RKO (cell line): ENCODE measurements around the gene RPH3AL.
"Not testable (repeated sequence)": the region's sequence is repeated elsewhere in the genome, so short reads cannot be mapped to it uniquely, and the experiment has no call there.

Experiments used
- DNase-seq: peaks from one replicate; pipeline ENCODE4 v3.0.0-alpha.2; 2016; ENCODE audit warnings: low spot score

RPH3AL gene

GRCh38 chr17:282000-282911, 70.4 kb downstream of the RPH3AL start:
- no peak for DNase-seq

- no peak for DNase-seq
These were observed 71.1 kb downstream of the RPH3AL start for GRCh38 chr17:281365-281999.

- DNase-seq = no peak
These were observed 71.7 kb downstream of the RPH3AL start for GRCh38 chr17:280901-281300.

GRCh38 chr17:280216-280615, 72.4 kb downstream of the RPH3AL start:
- DNase-seq = no peak

GRCh38 chr17:279776-280175, 72.8 kb downstream of the RPH3AL start:
- DNase-seq = no peak

DNA sequence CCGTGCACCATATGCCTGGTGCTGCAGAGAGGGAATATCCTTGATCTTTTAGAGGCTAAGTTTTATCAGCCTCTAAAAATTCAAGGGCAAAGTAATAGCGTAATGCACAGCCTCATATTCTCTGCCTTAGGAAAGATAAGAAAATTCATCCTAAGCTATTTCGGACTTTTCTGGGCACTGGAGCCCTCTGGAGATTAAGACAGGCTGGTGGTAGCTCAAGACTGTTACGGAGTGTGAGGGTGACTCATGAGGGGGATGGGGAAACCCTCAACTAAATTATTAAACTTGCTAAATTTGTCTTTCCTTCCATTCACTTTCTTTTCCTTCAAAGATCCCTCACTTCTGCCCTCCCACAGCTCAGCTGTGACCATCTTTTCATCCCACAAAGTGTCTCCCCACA, 73.3 kb downstream of the RPH3AL start:
- no peak for DNase-seq

DNA sequence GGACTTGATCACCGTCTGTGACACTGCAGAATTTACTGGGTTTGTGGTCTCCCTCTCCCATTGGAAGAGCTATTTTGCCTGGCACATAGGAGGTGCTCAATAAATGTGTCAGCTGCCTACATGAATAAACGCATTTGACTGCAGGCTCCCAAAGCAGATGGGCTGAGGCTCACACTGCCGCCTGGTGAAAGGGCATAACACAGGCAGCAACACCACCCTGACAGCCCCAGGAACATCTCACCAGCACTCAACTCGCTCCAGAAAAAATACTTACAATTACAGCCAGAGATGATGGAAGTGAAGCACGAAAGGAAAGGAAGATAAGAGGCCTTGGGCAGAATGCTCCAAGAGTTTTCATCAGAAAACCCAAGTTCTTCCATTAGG, 73.9 kb downstream of the RPH3AL start:
- DNase-seq = no peak

DNA sequence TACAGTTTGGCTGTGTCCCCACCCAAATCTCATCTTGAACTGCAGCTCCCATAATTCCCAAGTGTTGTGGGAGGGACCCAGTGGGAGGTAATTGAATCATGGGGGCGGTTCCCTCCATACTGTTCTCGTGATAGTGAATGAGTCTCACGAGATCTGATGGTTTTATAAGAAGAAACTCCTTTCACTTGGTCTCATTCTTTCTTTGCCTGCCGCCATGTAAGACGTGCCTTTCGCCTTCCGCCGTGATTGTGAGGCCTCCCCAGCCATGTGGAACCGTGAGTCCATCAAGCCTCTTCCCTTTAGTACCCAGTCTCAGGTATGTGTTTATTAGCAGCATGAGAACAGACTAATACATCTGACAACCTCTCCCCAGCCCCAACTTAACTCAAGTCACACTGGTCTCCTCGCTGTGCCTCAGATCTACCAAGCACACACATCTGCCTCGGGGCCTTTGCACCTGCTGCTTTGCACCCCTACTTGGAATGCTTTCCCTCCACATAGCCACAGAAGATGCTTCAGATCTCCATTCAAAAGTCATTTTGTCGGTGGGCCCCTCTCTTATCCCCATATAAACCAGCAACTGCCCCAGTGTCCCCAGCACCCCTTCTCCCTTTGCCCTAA, 74.4 kb downstream of the RPH3AL start:
- no peak for DNase-seq

DNA sequence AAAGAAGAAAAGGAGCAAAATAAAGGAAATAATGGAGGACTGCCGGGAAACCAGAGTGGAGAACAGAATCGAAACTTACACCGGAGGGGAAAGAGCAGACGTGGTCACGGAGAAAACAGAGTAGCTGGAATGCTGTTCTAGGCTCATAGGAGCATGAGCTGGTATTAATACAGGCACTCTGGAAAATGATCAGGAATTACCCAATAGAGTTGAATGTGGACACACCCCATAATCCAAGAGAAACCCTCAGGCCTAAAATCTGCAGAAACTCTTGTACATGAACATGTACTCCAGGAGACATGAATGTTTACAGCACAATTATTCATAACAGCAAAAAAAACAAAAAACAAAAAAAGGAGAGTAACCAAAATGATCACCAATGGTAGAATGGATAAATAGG, 77.7 kb downstream of the RPH3AL start:
- no peak for DNase-seq

DNA sequence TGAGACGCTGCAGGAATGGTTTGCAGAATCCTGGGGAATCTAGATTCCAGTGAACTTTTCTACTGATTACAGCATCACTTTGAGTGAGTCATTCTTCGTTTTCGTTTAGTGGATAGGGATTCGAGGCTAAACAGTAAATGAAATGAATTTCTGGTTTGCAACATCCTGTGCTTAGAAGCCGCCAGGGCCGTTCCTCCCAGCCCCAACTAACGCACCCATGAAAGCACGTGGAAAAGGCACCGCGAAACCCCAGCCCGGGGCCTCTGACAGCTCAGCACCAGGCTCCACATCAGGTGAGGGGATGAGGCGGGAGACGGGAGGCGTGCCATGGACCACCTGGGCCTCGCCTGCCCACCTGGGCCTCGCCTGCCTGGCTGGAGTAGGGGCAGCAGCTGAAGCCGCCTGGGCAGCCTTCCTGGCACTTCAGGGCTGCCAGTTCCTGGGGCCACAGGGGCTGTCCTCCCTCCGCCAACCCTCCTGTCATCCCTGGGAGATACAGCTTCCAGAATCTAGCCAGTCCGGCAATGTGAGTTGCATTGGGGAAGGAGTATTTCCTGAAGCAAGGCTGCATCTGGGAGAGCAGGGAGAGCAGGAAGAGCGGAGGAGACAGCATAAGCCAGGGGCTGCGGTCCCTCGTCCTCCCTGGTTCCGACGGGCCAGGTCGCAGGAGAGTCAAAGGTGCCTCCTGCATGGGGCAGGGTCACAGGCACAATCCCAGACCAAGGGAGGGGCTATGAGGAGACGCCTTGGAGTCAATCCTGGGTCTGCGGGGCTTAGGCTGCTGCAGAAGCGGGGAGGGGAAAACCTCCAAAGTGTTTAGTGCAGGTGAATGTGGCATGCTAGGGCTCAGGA, 78.4 kb downstream of the RPH3AL start:
- no peak for DNase-seq

DNA sequence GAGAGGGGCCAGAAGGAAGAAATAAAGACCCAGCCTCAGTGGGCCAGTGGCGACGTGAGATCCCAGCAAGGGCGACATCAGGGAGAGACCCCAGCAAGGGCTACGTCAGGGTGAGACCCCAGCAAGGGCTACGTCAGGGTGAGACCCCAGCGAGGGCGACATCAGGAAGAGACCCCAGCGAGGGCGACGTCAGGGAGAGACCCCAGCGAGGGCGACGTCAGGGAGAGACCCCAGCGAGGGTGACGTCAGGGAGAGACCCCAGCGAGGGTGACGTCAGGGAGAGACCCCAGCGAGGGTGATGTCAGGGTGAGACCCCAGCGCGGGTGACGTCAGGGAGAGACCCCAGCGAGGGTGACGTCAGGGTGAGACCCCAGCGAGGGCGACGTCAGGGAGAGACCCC, 79.8 kb downstream of the RPH3AL start:
- not testable (repeated sequence) for DNase-seq

- not testable (repeated sequence) for DNase-seq
These were observed 80.5 kb downstream of the RPH3AL start for GRCh38 chr17:271928-272623.

GRCh38 chr17:269616-270514, 82.7 kb downstream of the RPH3AL start:
- no peak for DNase-seq

DNA sequence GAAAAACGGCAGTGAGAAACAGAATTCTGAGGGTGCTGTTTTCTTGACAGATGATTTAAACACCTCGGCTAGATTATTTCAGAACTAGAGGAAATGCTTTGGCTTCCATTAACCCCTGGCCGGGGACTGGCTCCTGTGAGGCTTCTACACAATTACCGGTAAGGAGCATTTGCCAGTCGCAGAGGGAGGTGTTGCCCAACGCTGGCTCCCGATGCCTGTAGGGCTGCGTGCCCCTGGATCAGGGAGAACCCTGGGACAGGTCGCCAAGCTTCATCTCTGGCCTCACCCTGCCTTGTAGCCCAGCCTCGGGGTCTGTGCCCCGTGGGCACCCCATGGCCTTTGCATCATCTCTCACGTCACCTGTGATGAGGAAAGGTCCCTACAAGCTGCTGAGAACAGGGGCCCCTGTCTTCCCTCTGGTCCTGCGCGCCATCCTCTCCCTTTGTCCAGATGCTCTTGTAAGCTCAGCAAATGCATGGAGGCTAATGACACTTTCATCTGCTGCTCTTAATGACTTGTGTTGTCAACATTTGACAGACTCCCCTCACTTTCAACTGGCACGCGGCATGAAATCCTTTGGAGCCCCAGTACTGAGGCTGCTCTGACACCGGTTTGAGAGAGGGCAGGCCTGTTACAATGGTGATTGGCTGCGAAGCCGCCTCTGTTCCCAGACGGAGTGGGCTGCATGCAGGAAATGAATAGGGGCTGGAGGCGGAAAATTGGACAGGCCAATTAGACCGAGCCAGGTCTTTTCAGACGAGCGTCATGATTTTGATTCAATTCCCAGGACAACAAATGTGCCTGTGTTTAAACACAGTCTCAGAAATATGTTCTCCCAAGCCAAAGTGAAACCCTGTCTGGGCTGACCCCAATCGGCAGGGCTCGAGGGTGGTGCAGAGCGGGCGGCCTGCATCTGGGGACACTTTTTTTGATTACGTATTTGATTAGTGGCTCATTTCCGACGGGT, 85.6 kb downstream of the RPH3AL start:
- DNase-seq = no peak

- DNase-seq = no peak
These were observed 86.4 kb downstream of the RPH3AL start for GRCh38 chr17:266219-266618.

GRCh38 chr17:265718-266117, 86.9 kb downstream of the RPH3AL start:
- no peak for DNase-seq

DNA sequence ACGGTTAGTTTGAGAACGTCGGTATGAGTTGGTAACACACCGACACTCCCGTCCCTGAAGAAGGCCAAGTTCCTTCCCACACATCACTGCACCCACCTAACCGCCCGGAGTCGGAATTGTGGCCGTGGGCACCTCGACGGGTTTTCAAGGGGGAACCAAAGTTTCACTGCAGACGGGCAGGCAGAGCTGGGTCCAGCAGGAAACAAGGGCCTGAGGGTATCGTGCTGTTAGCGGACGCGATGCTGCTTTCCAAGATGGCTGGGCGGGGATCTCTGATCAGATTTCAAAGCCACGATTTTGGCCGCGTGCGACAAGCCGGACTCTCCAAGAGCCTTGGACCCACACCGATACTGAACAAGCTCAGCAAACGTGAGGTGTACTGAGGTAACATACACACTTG, 88.8 kb downstream of the RPH3AL start:
- DNase-seq = no peak

DNA sequence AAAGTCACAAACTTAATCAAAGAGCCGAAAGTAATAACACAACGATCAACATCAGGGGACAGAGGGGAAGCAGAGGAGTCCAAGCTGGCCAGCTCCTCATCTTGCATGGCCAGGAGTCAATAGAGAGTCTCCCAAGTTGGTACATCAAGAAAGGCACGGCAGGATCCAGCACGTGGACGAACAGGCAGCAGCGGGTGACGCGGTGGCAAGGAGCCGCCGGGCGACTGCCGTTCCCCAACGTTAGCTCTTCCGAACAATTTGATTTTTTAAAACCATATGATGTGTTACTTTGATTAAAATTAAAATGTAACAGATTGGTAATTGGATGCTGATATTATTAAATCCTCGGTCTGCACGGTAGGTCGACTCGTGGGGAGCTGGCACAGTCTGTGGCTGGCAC, 89.3 kb downstream of the RPH3AL start:
- DNase-seq = no peak

GRCh38 chr17:261635-262034, 91.0 kb downstream of the RPH3AL start:
- DNase-seq = no peak
